Endodermal cell (in vitro differentiated cells): ENCODE data around the gene RPAP2. TPM values are rescaled to one million over a fixed set of nuclear protein-coding genes. Genes with fewer than 3 reads are reported as not detected.

ENCODE experiments used
- DNase-seq: peaks from one replicate; pipeline ENCODE4 v3.0.0-alpha.2; 2017
- H3K27ac ChIP-seq: 2 replicates; pipeline ENCODE4 v1.5.1; 2013; ENCODE audit warnings: mild to moderate bottlenecking, low read depth, low read length, moderate library complexity
- H3K27me3 ChIP-seq: 2 replicates; pipeline ENCODE4 v1.6.1; 2013; ENCODE audit warnings: mild to moderate bottlenecking, low read length, moderate library complexity; ENCODE audit not compliant: insufficient read depth, control insufficient read depth, poor library complexity, severe bottlenecking
- H3K36me3 ChIP-seq: 2 replicates; pipeline ENCODE4 v1.7.0; 2013; ENCODE audit warnings: mild to moderate bottlenecking, low read length, moderate library complexity; ENCODE audit not compliant: control insufficient read depth, insufficient read depth
- H3K4me1 ChIP-seq: one replicate; pipeline ENCODE4 v1.7.0; 2013; ENCODE audit warnings: low read length; ENCODE audit not compliant: control insufficient read depth, insufficient read depth
- H3K4me3 ChIP-seq: 2 replicates; pipeline ENCODE4 v1.5.1; 2013; ENCODE audit warnings: mild to moderate bottlenecking, low read length, moderate library complexity
- H3K9ac ChIP-seq: 2 replicates; pipeline ENCODE4 v1.6.1; 2013; ENCODE audit warnings: mild to moderate bottlenecking, low read length, moderate library complexity; ENCODE audit not compliant: poor library complexity, severe bottlenecking; ENCODE audit errors: extremely low read depth
- H3K9me3 ChIP-seq: 2 replicates; pipeline ENCODE4 v1.6.1; 2013; ENCODE audit warnings: mild to moderate bottlenecking, low read length, moderate library complexity; ENCODE audit not compliant: control insufficient read depth
- H3K27ac Mint-ChIP-seq: 2 replicates; pipeline ENCODE4 v1.8.0; 2020; ENCODE audit warnings: mixed read lengths
- H3K27me3 Mint-ChIP-seq: 2 replicates; pipeline ENCODE4 v1.8.0; 2021; ENCODE audit warnings: mild to moderate bottlenecking, mixed read lengths; ENCODE audit not compliant: insufficient read depth
- H3K36me3 Mint-ChIP-seq: 2 replicates; pipeline ENCODE4 v1.8.0; 2020; ENCODE audit warnings: low read depth, mixed read lengths
- H3K4me1 Mint-ChIP-seq: 2 replicates; pipeline ENCODE4 v1.8.0; 2020; ENCODE audit warnings: mixed read lengths
- H3K4me3 Mint-ChIP-seq: 2 replicates; pipeline ENCODE4 v1.8.0; 2020; ENCODE audit warnings: mild to moderate bottlenecking, moderate library complexity, mixed read lengths
- H3K9me3 Mint-ChIP-seq: 2 replicates; pipeline ENCODE4 v1.8.0; 2020; ENCODE audit warnings: mild to moderate bottlenecking, mixed read lengths
- CTCF ChIP-seq: fragments of 200-600 bp; sonication (generic); conservative IDR thresholded peaks from 2 replicates; pipeline ENCODE4 v1.5.0; 2021; ENCODE audit warnings: antibody characterized with exemption, mild to moderate bottlenecking
- WGBS, 2 experiments: methylation state at CpG; one replicate each; pipeline versions ENCODE4 v1.1.5 to v1.1.7; 2013; ENCODE audit warnings: missing lambda C conversion rate in 2 of 2, mixed read lengths in 1 of 2; ENCODE audit not compliant: insufficient coverage in 1 of 2, insufficient read length in 1 of 2; 5-methylcytosine and 5-hydroxymethylcytosine counted together
- total RNA-seq, 2 donors: library from RNA; stranded (reverse); fragmentation: NEBNext Ultra II Directional in 1 of 2; extraction: Animal tissue kit (Norgen Biotek cat#: 25700) in 1 of 2; gene quantifications; 2 replicates in 1 of 2; 3 replicates in 1 of 2; pipeline ENCODE4 v1.2.1, GENCODE V29; 2021

Gene RPAP2
- total RNA-seq, 2 donors from 2014 or later, result 38.6 to 43.7 TPM

- Histone ChIP-seq H3K9ac (no peak overlapping the region), H3K27ac (no peak overlapping the region), H3K27me3 (no peaks in the 10 kb centered on the region), H3K4me1 (no peaks in the 10 kb centered on the region), H3K4me3 (peak overlapping the region; percentile 59), H3K36me3 (peaks cover 53% of the 10 kb centered on the region), H3K9me3 (peaks cover 43% of the 10 kb centered on the region)
- 100% methylated on average over 1 of the region's 1 CpG; no CpG with 5 or more reads in 1 of the 2 experiments for WGBS, 2 experiments
- no peak for DNase-seq
- Mint-ChIP-seq H3K4me3 (no peak overlapping the region), H3K27me3 (no peaks in the 10 kb centered on the region), H3K9me3 (peaks cover 48% of the 10 kb centered on the region), H3K36me3 (peaks cover 77% of the 10 kb centered on the region), H3K4me1 (no peaks in the 10 kb centered on the region), H3K27ac (no peak overlapping the region)
- no peak for TF ChIP-seq CTCF
Observed at GRCh38 chr1:92326681-92327080, 27.8 kb downstream of the RPAP2 start.

- peaks cover 48% of the 10 kb centered on the region for H3K9me3 Mint-ChIP-seq
- H3K36me3 ChIP-seq, result peaks cover 53% of the 10 kb centered on the region
- H3K27ac ChIP-seq, result no peak overlapping the region
- no peaks in the 10 kb centered on the region for H3K4me1 ChIP-seq
- no peak overlapping the region for H3K4me3 Mint-ChIP-seq
- H3K27me3 Mint-ChIP-seq, result no peaks in the 10 kb centered on the region
- H3K27me3 ChIP-seq, result no peaks in the 10 kb centered on the region
- H3K4me3 ChIP-seq, result no peak overlapping the region
- peaks cover 77% of the 10 kb centered on the region for H3K36me3 Mint-ChIP-seq
- no peak overlapping the region for H3K9ac ChIP-seq
- no peaks in the 10 kb centered on the region for H3K4me1 Mint-ChIP-seq
- no peak for TF ChIP-seq CTCF
- H3K9me3 ChIP-seq, result peaks cover 43% of the 10 kb centered on the region
- DNase-seq, result no peak
- no peak overlapping the region for H3K27ac Mint-ChIP-seq
- WGBS, 2 experiments, result 92 to 100% methylated on average over 1 to 4 of the region's 4 CpGs
Observed at GRCh38 chr1:92327794-92328193, 28.9 kb downstream of the RPAP2 start.

GRCh38 chr1:92329347-92330129, 30.7 kb downstream of the RPAP2 start:
- 97 to 100% methylated on average over 4 to 6 of the region's 6 CpGs for WGBS, 2 experiments
- Histone ChIP-seq H3K9ac (no peak overlapping the region), H3K9me3 (peaks cover 43% of the 10 kb centered on the region), H3K4me3 (no peak overlapping the region), H3K27ac (no peak overlapping the region), H3K4me1 (no peaks in the 10 kb centered on the region), H3K27me3 (no peaks in the 10 kb centered on the region), H3K36me3 (peaks cover 54% of the 10 kb centered on the region)
- no peak for TF ChIP-seq CTCF
- H3K36me3 Mint-ChIP-seq, result peaks cover 79% of the 10 kb centered on the region
- DNase-seq, result no peak
- H3K4me1 Mint-ChIP-seq, result no peaks in the 10 kb centered on the region
- no peak overlapping the region for H3K4me3 Mint-ChIP-seq
- H3K9me3 Mint-ChIP-seq, result peaks cover 47% of the 10 kb centered on the region
- no peaks in the 10 kb centered on the region for H3K27me3 Mint-ChIP-seq
- no peak overlapping the region for H3K27ac Mint-ChIP-seq
